ENCODE measurements around the gene PSG11. TPM values are rescaled to one million over a fixed set of nuclear protein-coding genes. Genes with fewer than 3 reads are reported as not detected.
A peak's percentile ranks its signal among the peaks of the same experiment; 100 is the strongest.
"Not testable (repeated sequence)": the region's sequence is repeated elsewhere in the genome, so short reads cannot be mapped to it uniquely, and the experiment has no call there.

PSG11 gene
- polyA plus RNA-seq, 1 of the 3 experiments (the other 2 are of a cell fraction), result 0.08 TPM

DNA sequence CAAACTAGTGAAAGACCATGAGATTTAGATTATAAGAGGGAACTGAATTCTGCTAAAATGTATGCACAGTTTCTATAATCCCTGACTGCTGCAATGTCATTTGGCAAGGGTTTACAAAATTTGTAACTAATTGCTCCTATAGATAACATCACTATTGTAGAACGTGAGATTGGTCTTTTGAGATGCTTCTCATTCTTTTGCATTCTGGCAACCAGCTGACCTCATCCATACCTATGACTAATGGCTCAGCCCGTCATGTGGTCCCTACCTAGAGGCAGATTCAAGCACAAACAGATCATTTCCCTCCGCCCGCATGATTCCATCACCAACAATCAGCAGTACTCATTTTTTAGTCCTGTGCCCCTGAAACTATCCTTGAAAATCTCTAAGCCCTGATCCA, 4.2 kb downstream of the PSG11 start:
- Histone ChIP-seq H3K27ac (ENCODE audit: low read depth in 2 of 2, low read length in 1 of 2) (peak overlapping the region in 1 of 2 experiments; percentile 91; a peak in 3 of 4 replicates), H3K9ac (peak overlapping the region; percentile 45), H3F3A (replicated peaks; ENCODE audit: insufficient read depth) (peaks cover 20% of the 10 kb centered on the region), H3K4me1 (ENCODE audit: control insufficient read depth in 1 of 2, insufficient read depth in 2 of 2, low read depth in 1 of 2, low read length in 1 of 2) (peaks cover 0 to 13% of the 10 kb centered on the region in 2 experiments; a peak in 1 of 4 replicates)
- H4K20me1 ChIP-seq (ENCODE audit: insufficient read depth); H3K79me2 ChIP-seq (ENCODE audit: insufficient read depth); H2AFZ ChIP-seq (ENCODE audit: low read depth); POLR2A ChIA-PET; CTCF ChIA-PET; H3K9me3 ChIP-seq; H3K4me2 ChIP-seq; H3K27me3 ChIP-seq (ENCODE audit: insufficient read depth); H3K36me3 ChIP-seq (replicated peaks in 1 of 2; ENCODE audit: control insufficient read depth in 1 of 2, insufficient read depth in 2 of 2, low read length in 1 of 2); DNase-seq; H3K9me2 ChIP-seq; H3K4me3 ChIP-seq (ENCODE audit: low read depth in 2 of 2, low read length in 1 of 2): not testable (repeated sequence)
- 0 out of 2 replicates have a peak, but pooled peaks have one; percentile 6 for TF ChIP-seq YY1 (IDR thresholded peaks at IDR 0.05; ENCODE audit: low read depth)
- peak; percentile 74 for TF ChIP-seq JUND (IDR thresholded peaks at IDR 0.05)
- peak; percentile 76 for TF ChIP-seq NFIC (IDR thresholded peaks at IDR 0.05; ENCODE audit: borderline replicate concordance)
- TF ChIP-seq PBX3 (IDR thresholded peaks at IDR 0.05), result peak; percentile 69
- TF ChIP-seq RXRA (IDR thresholded peaks at IDR 0.05; ENCODE audit: borderline replicate concordance, low read depth), result peak; percentile 53; the same call in 1 of the 2 replicates
- TF ChIP-seq FOXM1 (IDR thresholded peaks at IDR 0.05; ENCODE audit: low read depth), result 0 out of 2 replicates have a peak, but pooled peaks have one; percentile 31
- peak; percentile 78 for TF ChIP-seq FOSL2 (IDR thresholded peaks at IDR 0.05; ENCODE audit: borderline replicate concordance, low read depth)
- peak; percentile 68; the same call in 1 of the 2 replicates for TF ChIP-seq TEAD4 (IDR thresholded peaks at IDR 0.05; ENCODE audit: borderline replicate concordance, insufficient read depth)
- peak; percentile 44; the same call in 1 of the 2 replicates for TF ChIP-seq MAX (IDR thresholded peaks at IDR 0.05; ENCODE audit: low read depth)
- peak; percentile 70 for TF ChIP-seq TCF12 (IDR thresholded peaks at IDR 0.05)
- TF ChIP-seq, protein P1, sequence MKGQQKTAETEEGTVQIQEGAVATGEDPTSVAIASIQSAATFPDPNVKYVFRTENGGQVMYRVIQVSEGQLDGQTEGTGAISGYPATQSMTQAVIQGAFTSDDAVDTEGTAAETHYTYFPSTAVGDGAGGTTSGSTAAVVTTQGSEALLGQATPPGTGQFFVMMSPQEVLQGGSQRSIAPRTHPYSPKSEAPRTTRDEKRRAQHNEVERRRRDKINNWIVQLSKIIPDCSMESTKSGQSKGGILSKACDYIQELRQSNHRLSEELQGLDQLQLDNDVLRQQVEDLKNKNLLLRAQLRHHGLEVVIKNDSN (IDR thresholded peaks at IDR 0.05; ENCODE audit: borderline replicate concordance, low read depth), result peak; percentile 82
- TF ChIP-seq EP300 (IDR thresholded peaks at IDR 0.05; ENCODE audit: borderline replicate concordance in 1 of 2, low read depth in 1 of 2, low read length in 1 of 2), result peak in 1 of 2 experiments; percentile 78; a peak in 2 of 4 replicates
- peak; percentile 63; the same call in 1 of the 2 replicates for TF ChIP-seq ZBTB33 (IDR thresholded peaks at IDR 0.05; ENCODE audit: borderline replicate concordance, low read depth)
- WGBS (ENCODE audit: low lambda C conversion rate), result 5% methylated on average over 4 of the region's 4 CpGs

DNA sequence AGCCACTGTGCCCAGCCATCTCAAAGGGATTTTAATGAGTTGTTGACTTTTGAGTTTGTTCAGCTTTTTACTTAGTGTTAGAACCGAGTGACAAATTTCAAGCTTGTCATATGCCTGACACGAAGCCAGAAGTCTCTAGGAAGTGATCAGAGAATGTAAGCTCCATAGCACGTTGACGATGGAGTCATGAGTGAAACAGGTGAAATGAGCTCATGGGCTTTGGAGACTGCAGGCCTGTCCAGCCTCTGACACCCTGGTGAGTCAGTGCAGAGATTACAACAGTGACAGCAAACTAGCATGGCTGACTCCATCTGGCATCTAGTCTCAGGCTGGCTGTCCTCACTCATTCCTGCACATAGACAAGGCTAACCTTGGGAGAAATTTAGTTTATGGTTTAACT, 4.6 kb downstream of the PSG11 start:
- H3K79me2 ChIP-seq (ENCODE audit: insufficient read depth); H3K9me2 ChIP-seq; H4K20me1 ChIP-seq (ENCODE audit: insufficient read depth); H3K27me3 ChIP-seq (ENCODE audit: insufficient read depth); H3K36me3 ChIP-seq (replicated peaks in 1 of 2; ENCODE audit: control insufficient read depth in 1 of 2, insufficient read depth in 2 of 2, low read length in 1 of 2); POLR2A ChIA-PET; H3K4me3 ChIP-seq (ENCODE audit: low read depth in 2 of 2, low read length in 1 of 2); H3K9me3 ChIP-seq; H2AFZ ChIP-seq (ENCODE audit: low read depth); CTCF ChIA-PET; DNase-seq: not testable (repeated sequence)
- Histone ChIP-seq H3K27ac (ENCODE audit: low read depth in 2 of 2, low read length in 1 of 2) (peak overlapping the region in 1 of 2 experiments; percentile 91; a peak in 3 of 4 replicates), H3K4me1 (ENCODE audit: control insufficient read depth in 1 of 2, insufficient read depth in 2 of 2, low read depth in 1 of 2, low read length in 1 of 2) (peaks cover 0 to 13% of the 10 kb centered on the region in 2 experiments; a peak in 1 of 4 replicates), H3K4me2 (peak overlapping the region; percentile 27; the same call in 1 of the 2 replicates), H3F3A (replicated peaks; ENCODE audit: insufficient read depth) (peaks cover 20% of the 10 kb centered on the region), H3K9ac (peak overlapping the region; percentile 49)
- WGBS (ENCODE audit: low lambda C conversion rate), result 4% methylated on average over 4 of the region's 4 CpGs
- TF ChIP-seq MAX (IDR thresholded peaks at IDR 0.05; ENCODE audit: low read depth) (peak; percentile 84), TCF12 (IDR thresholded peaks at IDR 0.05) (peak; percentile 67; the same call in 1 of the 2 replicates), PBX3 (IDR thresholded peaks at IDR 0.05) (peak; percentile 50), YY1 (IDR thresholded peaks at IDR 0.05; ENCODE audit: low read depth) (0 out of 2 replicates have a peak, but pooled peaks have one; percentile 21), EP300 (IDR thresholded peaks at IDR 0.05; ENCODE audit: borderline replicate concordance in 1 of 2, low read depth in 1 of 2, low read length in 1 of 2) (peak in 1 of 2 experiments; percentile 31; a peak in 1 of 4 replicates), FOSL2 (IDR thresholded peaks at IDR 0.05; ENCODE audit: borderline replicate concordance, low read depth) (peak; percentile 67)
